Nephron progenitor cell (in vitro differentiated cells): ENCODE results near the gene NR2F1.

Experiments used
- DNase-seq: peaks from one replicate; pipeline ENCODE4 v3.0.0; 2021
- H3K27ac Mint-ChIP-seq: 2 replicates; pipeline ENCODE4 v1.8.0; 2021; ENCODE audit warnings: mild to moderate bottlenecking, moderate library complexity, mixed read lengths
- H3K27me3 Mint-ChIP-seq: 2 replicates; pipeline ENCODE4 v1.8.0; 2021; ENCODE audit warnings: mild to moderate bottlenecking, low read depth, mixed read lengths; ENCODE audit not compliant: poor library complexity
- H3K36me3 Mint-ChIP-seq: 2 replicates; pipeline ENCODE4 v1.8.0; 2021; ENCODE audit warnings: low read depth, mixed read lengths
- H3K4me1 Mint-ChIP-seq: 2 replicates; pipeline ENCODE4 v1.8.0; 2021; ENCODE audit warnings: mixed read lengths
- H3K4me3 Mint-ChIP-seq: 2 replicates; pipeline ENCODE4 v1.8.0; 2021; ENCODE audit warnings: mild to moderate bottlenecking, moderate library complexity, mixed read lengths
- H3K9me3 Mint-ChIP-seq: 2 replicates; pipeline ENCODE4 v1.8.0; 2021; ENCODE audit warnings: mild to moderate bottlenecking, moderate library complexity, mixed read lengths
- TF ChIP-seq, protein P1 (sequence below): fragments of 200-600 bp; sonication (generic); IDR thresholded peaks from 2 replicates; pipeline ENCODE4 v1.5.0; 2021; ENCODE audit warnings: antibody characterized with exemption

The NR2F1 gene

DNA sequence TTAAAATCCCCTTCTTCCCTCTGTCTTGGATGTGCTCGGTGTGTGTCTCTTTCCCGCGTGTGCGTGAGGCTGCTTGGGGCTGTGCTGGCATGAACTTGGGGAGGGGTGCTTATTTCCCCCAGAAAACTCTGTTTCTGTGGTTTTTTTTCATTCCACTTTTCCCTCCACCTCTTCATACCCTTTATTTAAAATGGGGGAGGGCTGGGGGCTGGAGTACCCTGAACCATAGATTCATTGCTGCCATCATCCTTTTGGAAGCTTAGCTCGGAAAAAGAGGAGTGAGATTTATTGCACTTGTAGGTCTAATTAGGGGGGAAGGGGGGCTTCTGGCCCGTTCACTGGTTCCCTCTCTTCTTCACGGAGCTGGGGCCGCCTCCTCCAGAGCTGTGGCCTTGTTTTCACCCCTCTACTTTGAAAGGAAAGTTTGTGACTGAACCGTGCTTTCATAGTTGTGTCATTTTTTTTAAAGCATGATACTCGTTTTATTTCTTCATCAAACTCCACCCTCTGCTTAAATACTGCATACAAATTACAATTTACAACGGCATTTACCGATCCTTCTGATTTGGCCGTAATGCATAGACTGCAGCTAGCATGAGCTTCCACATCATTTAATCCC lies 2.9 kb downstream of the NR2F1 start:
- Mint-ChIP-seq H3K27me3 (peaks cover 34% of the 10 kb centered on the region), H3K9me3 (peaks cover 5% of the 10 kb centered on the region), H3K27ac (peak overlapping the region; percentile 99), H3K4me1 (peaks cover 40% of the 10 kb centered on the region), H3K4me3 (peak overlapping the region; percentile 94), H3K36me3 (peaks cover 53% of the 10 kb centered on the region)
- TF ChIP-seq, protein P1, sequence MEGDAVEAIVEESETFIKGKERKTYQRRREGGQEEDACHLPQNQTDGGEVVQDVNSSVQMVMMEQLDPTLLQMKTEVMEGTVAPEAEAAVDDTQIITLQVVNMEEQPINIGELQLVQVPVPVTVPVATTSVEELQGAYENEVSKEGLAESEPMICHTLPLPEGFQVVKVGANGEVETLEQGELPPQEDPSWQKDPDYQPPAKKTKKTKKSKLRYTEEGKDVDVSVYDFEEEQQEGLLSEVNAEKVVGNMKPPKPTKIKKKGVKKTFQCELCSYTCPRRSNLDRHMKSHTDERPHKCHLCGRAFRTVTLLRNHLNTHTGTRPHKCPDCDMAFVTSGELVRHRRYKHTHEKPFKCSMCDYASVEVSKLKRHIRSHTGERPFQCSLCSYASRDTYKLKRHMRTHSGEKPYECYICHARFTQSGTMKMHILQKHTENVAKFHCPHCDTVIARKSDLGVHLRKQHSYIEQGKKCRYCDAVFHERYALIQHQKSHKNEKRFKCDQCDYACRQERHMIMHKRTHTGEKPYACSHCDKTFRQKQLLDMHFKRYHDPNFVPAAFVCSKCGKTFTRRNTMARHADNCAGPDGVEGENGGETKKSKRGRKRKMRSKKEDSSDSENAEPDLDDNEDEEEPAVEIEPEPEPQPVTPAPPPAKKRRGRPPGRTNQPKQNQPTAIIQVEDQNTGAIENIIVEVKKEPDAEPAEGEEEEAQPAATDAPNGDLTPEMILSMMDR, result no peak
- peak; percentile 52 for DNase-seq

DNA sequence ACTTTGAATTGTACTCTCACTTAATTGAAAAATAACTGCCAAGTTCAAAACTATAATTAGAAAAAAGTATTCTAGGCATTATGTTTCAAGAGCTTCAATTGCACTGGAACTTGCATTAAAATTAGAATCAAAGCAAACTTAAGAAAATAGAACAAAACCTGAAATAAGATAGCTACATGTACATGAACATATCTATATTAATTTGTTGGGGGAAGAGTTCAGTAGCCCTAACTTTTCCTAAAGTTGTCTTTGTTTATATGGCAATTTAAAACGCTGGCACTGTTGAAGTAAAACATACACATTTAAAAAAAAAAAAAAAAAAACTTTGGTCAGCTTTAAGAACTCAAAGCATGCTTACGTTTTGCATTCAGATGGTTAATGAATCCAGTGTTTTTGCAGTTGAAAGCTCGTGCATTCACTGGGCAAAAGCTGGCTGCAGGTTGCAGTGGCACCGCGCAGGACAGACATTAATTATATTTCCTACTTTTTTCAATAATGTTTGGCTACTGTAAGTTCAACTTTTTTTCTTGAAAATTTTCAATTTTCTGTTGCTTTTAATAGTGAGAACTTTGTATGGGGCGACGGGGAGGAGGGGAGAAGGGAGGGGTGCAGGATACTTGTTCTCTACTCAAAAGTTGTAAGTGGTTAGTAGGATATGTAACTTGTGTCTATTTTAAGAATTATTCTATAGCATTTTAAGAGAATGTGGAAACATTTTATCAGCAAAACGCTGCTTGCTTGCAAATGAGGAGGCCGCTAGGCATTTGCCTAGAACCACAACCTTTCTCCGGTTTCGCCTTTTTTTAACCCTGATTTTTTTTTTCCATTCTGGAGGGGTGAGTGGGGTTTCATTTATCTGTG lies 3.9 kb downstream of the NR2F1 start:
- no peak overlapping the region for H3K27ac Mint-ChIP-seq
- peaks cover 51% of the 10 kb centered on the region for H3K4me1 Mint-ChIP-seq
- H3K9me3 Mint-ChIP-seq, result peaks cover 5% of the 10 kb centered on the region
- peaks cover 63% of the 10 kb centered on the region for H3K36me3 Mint-ChIP-seq
- H3K4me3 Mint-ChIP-seq, result peak overlapping the region; percentile 94
- H3K27me3 Mint-ChIP-seq, result peaks cover 34% of the 10 kb centered on the region
- DNase-seq, result no peak
- TF ChIP-seq, protein P1, result no peak

DNA sequence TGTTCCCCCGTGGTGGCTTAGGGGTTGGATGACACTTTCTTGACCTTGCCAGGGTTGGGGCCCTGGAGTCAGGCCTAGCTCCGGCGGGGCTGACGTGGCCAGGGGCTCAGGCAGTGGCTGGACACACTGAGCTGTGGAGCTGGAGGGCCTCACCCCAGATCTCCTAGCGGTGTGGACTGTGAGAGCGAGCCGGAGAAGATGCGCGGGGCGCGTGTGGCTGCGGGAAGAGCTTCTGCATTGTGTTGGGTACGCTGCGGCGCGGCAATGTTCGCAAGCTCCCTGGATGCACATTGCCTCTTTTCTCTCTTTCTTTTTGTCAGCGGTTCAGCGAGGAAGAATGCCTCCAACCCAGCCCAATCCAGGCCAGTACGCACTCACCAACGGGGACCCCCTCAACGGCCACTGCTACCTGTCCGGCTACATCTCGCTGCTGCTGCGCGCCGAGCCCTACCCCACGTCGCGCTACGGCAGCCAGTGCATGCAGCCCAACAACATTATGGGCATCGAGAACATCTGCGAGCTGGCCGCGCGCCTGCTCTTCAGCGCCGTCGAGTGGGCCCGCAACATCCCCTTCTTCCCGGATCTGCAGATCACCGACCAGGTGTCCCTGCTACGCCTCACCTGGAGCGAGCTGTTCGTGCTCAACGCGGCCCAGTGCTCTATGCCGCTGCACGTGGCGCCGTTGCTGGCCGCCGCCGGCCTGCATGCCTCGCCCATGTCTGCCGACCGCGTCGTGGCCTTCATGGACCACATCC lies 4.8 kb downstream of the NR2F1 start:
- H3K4me3 Mint-ChIP-seq, result peak overlapping the region; percentile 94
- H3K27ac Mint-ChIP-seq, result no peak overlapping the region
- H3K9me3 Mint-ChIP-seq, result peaks cover 5% of the 10 kb centered on the region
- DNase-seq, result no peak
- peaks cover 59% of the 10 kb centered on the region for H3K4me1 Mint-ChIP-seq
- peaks cover 34% of the 10 kb centered on the region for H3K27me3 Mint-ChIP-seq
- H3K36me3 Mint-ChIP-seq, result peaks cover 72% of the 10 kb centered on the region
- TF ChIP-seq, protein P1, result no peak

DNA sequence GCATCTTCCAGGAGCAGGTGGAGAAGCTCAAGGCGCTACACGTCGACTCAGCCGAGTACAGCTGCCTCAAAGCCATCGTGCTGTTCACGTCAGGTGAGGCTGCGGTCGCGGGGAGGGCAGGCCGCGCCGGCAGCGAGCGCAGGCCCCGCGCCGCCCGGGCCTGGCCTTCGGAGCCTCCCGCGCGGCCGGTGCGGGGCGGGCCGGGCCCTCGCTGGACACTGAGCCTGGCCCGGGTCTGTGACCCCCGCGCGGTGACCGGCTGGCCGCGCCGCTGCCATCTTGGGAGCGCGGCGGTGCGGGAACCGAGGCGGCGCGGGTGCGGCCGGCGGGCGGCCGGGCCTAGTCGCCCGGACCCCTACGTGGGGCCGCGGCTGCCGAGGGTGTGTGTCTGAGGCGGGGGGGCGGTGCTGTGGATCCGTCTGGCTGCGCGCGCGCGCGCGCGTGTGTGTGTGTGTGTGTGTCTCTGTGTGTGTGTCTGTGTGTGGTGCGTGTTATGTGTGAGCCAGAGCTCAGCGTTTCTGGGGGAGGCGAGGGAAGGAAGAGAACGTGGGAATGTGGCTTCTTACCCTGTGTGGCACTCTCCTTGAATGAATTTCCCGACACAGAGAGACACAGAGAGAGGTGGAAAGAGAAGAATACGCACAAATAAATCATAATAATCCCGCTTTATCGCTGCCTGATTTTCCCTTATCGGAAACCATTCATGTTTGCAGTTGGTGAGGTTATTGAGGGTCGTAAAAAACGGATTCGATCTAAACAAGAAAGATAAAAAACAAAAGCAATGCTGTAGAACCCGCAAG lies 5.5 kb downstream of the NR2F1 start:
- TF ChIP-seq, protein P1, result no peak
- Mint-ChIP-seq H3K4me3 (peak overlapping the region; percentile 98), H3K9me3 (peaks cover 5% of the 10 kb centered on the region), H3K27ac (peak overlapping the region; percentile 97), H3K36me3 (peaks cover 79% of the 10 kb centered on the region), H3K27me3 (peaks cover 34% of the 10 kb centered on the region), H3K4me1 (peaks cover 66% of the 10 kb centered on the region)
- DNase-seq, result peak; percentile 56

DNA sequence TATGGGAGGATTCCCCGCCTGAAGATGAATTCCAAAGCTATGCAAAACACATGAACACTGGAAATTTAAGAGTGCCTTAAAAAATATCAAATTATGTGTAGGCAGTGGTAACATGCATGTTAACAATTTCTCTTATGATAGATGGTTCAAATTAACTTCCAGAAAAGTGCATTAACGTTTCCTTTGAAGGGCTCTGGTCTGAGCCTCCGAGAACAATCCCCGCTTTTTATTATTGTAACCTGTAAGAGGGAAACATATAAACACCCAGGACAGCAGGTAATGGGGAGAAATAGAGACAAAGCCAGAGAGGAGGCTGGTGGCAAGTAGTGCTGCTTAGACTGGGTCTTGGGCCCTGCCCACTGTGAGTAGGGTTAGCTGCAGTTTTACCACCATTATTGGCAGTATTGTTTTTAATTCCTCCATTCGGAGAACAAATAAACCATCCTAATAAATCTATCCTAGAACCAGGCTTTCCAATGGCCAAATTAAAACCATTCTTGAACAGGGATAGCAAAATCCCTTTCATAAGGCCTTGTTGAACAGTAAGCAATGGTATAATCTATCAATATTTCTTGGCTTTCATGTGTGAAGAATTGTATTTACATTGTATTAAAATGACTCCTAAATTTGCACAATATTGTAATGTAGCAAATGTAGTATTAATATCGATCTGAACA lies 6.3 kb downstream of the NR2F1 start:
- TF ChIP-seq, protein P1, result no peak
- peaks cover 74% of the 10 kb centered on the region for H3K4me1 Mint-ChIP-seq
- DNase-seq, result no peak
- H3K9me3 Mint-ChIP-seq, result peaks cover 9% of the 10 kb centered on the region
- H3K27me3 Mint-ChIP-seq, result peaks cover 34% of the 10 kb centered on the region
- peak overlapping the region; percentile 97 for H3K27ac Mint-ChIP-seq
- H3K4me3 Mint-ChIP-seq, result peak overlapping the region; percentile 98
- peaks cover 87% of the 10 kb centered on the region for H3K36me3 Mint-ChIP-seq
